Measurements from ENCODE around the gene MLF1. TPM values are rescaled to one million over a fixed set of nuclear protein-coding genes. Genes with fewer than 3 reads are reported as not detected.

The MLF1 gene
- total RNA-seq, 4 donors from 2014 or later: 5.4 to 11.0 (median 6.0) TPM

- TF ChIP-seq, protein P1, sequence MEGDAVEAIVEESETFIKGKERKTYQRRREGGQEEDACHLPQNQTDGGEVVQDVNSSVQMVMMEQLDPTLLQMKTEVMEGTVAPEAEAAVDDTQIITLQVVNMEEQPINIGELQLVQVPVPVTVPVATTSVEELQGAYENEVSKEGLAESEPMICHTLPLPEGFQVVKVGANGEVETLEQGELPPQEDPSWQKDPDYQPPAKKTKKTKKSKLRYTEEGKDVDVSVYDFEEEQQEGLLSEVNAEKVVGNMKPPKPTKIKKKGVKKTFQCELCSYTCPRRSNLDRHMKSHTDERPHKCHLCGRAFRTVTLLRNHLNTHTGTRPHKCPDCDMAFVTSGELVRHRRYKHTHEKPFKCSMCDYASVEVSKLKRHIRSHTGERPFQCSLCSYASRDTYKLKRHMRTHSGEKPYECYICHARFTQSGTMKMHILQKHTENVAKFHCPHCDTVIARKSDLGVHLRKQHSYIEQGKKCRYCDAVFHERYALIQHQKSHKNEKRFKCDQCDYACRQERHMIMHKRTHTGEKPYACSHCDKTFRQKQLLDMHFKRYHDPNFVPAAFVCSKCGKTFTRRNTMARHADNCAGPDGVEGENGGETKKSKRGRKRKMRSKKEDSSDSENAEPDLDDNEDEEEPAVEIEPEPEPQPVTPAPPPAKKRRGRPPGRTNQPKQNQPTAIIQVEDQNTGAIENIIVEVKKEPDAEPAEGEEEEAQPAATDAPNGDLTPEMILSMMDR (IDR thresholded peaks at IDR 0.05): no peak
- no peak for TF ChIP-seq POLR2A (IDR thresholded peaks at IDR 0.05)
- DNase-seq (ENCODE audit: low spot score in 2 of 2): peak in 1 of 2 donors; percentile 15
These were observed 1.2 kb upstream of the MLF1 start for GRCh38 chr3:158569794-158570193.

DNA sequence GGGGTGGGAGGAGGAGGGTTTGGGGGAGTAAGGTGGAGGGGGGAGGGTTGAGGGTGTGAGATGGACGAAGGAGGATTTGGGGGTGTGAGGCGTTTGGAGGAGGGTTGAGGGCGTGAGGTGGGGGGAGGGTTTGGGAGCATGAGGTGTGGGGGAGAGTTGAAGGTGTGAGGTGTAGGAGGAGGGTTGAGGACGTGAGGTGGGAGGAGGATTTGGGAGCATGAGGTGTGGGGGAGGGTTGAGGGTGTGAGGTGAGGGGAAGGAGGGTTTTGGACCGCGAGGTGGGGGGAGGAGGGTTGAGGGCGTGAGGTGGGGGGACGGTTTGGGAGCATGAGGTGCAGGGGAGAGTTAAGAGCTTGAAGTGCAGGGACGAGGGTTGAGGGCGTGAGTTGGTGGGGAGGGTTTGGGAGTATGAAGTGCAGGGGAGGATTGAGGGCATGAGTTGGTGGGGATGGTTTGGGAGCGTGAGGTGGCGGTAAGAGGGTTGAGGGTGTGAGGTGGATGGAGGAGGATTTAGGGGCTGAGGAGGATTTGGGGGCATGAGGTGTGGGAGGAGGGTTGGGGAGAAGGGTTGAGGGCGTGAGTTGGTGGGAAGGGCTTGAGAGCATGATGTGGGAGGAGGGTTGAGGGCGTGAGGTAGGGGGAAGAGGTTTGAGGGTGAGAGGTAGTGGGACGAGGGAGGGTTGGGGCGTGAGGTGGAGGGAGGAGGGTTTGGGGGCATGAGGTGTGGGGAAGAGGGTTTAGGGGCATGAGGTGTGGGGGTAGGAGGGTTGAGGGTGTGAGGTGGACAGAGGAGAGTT is 1.2 kb downstream of the MLF1 start:
- 93 to 94% methylated on average over 16 of the region's 16 CpGs for WGBS, 2 donors
- intact Hi-C loops (cut with DNase I; ENCODE audit: low total_unique reads): no loop called here
- H3K4me3 ChIP-seq (ENCODE audit: low read depth, poor library complexity, severe bottlenecking): no peak overlapping the region
- no peak for DNase-seq (ENCODE audit: low spot score in 2 of 2)
- no peak for TF ChIP-seq POLR2A (IDR thresholded peaks at IDR 0.05)
- TF ChIP-seq, protein P1 (IDR thresholded peaks at IDR 0.05): no peak

More at GRCh38 chr3:158569794-158570193, 1.2 kb upstream of the MLF1 start:
- H3K4me3 ChIP-seq (ENCODE audit: low read depth, poor library complexity, severe bottlenecking): no peak overlapping the region
- 50 to 58% methylated on average over 3 of the region's 3 CpGs for WGBS, 2 donors
- intact Hi-C loops (cut with DNase I; ENCODE audit: low total_unique reads): no loop called here

DNA sequence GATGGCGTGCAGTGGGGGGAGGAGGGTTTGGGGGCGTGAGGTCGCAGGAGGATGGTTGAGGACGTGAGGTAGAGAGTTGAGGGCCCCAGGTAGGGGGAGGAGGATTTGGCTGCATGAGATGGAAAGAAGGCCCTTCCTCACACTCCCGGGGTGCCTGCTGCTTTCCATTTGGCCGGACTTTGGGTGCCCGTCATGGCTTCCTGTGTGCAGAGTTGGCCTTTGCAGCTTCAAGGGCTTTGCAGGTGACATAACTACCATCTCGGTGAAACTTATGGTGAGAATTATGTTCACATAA is 1.7 kb downstream of the MLF1 start:
- 94 to 95% methylated on average over 8 of the region's 8 CpGs for WGBS, 2 donors
- no peak overlapping the region for H3K4me3 ChIP-seq (ENCODE audit: low read depth, poor library complexity, severe bottlenecking)
- TF ChIP-seq, protein P1 (IDR thresholded peaks at IDR 0.05): no peak
- no peak for TF ChIP-seq POLR2A (IDR thresholded peaks at IDR 0.05)
- intact Hi-C loops (cut with DNase I; ENCODE audit: low total_unique reads): no loop called here
- DNase-seq (ENCODE audit: low spot score in 2 of 2): peak in 1 of 2 donors; percentile 79

DNA sequence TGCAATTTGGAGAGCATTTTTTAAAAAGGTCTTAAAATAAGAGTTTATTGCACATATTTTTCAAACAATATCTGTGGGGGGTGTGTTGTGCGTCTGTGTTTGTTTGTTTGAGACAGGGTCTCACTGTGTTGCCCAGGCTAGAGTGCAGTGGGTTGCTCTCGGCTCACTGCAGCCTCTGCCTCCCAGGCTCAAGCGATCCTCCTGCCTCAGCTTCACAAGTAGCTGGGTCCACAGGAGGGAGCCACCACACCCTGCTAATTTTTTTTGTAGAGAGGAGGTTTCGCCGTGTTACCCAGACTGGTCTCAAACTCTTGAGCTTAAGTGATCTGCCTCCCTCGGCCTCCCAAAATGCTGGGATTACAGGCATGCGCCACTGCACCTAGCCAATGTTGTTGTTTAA is 2.7 kb downstream of the MLF1 start:
- TF ChIP-seq, protein P1 (IDR thresholded peaks at IDR 0.05): no peak
- TF ChIP-seq POLR2A (IDR thresholded peaks at IDR 0.05): no peak
- no peak for DNase-seq (ENCODE audit: low spot score in 2 of 2)
- intact Hi-C loops (cut with DNase I; ENCODE audit: low total_unique reads): no loop called here
- WGBS, 2 donors: 86 to 88% methylated on average over 7 of the region's 7 CpGs
- no peak overlapping the region for H3K4me3 ChIP-seq (ENCODE audit: low read depth, poor library complexity, severe bottlenecking)

- 63 to 65% methylated on average over 1 of the region's 1 CpG for WGBS, 2 donors
- H3K4me3 ChIP-seq (ENCODE audit: low read depth, poor library complexity, severe bottlenecking): no peak overlapping the region
These were observed 3.7 kb downstream of the MLF1 start for GRCh38 chr3:158574646-158575045.

More at GRCh38 chr3:158574646-158575045, 3.7 kb downstream of the MLF1 start:
- DNase-seq (ENCODE audit: low spot score in 2 of 2): no peak
- TF ChIP-seq, protein P1 (IDR thresholded peaks at IDR 0.05): no peak
- TF ChIP-seq POLR2A (IDR thresholded peaks at IDR 0.05): no peak
- intact Hi-C loops (cut with DNase I; ENCODE audit: low total_unique reads): no loop called here

Data from lower leg skin (tissue), 4 donors.